HG02610 (cell line): Measurements from ENCODE around the gene MDM2.
"Not testable (repeated sequence)": the region's sequence is repeated elsewhere in the genome, so short reads cannot be mapped to it uniquely, and the experiment has no call there.

ENCODE experiments used
- ATAC-seq: cut with Tn5 transposase; IDR thresholded peaks from one replicate; pipeline ENCODE4 v1.9.1; 2021; ENCODE audit warnings: mild to moderate bottlenecking, moderate library complexity; ENCODE audit not compliant: unreplicated experiment

Gene MDM2

DNA sequence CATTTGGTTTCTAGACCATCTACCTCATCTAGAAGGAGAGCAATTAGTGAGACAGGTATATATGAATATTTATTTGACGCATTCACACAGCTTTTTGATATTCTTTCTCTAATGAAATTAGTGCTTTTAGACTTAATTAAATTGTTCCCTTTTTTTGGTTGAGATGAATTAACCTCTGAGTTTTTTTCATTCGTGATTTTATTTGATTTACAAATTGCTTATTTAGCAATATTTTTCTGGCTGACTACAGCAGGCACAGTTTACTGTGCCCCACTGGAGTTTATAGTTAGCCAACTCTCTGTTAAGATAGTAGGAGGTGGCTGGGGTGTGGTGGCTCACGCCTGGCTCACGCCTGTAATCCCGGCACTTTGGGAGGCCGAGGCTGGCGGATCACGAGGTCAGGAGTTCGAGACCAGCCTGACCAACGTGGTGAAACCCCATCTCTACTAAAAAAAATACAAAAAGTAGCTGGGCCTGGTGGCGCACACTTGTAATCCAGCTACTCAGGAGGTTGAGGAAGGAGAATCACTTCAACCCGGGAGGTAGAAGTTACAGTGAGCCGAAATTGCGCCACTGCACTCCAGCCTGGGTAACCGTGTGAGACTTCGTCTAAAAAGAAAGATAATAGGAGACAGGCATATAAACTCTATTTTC lies 16.7 kb downstream of the MDM2 start:
- no peak for ATAC-seq

DNA sequence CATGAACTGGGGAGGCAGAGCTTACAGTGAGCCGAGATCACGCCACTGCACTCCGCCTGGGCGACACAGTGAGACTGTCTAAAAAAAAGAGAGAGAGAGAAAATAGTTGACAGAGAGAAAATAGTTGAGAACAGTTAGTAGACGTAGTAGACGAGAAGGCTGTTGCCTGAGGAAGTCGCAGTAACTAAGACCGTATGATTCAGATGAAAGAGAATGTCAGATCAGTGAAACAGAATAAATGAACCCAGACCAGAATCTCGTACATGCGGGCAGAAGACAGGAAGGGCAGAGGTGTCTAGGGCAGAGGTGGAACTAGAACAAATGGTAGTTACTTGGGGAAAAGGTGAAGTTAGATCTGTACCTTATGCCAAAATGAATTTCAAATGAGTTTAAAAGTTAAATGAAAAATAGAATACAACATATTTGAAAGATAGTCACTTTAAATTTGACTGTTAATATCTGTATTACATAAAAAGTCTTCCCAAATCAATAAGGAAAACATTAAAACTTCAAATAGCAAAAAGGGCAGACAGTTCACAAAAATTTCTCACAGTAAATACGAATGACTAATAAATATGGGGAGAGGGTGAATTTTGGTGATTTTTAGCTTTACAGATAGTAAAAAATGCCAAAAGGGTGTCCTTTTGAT lies 17.7 kb downstream of the MDM2 start:
- ATAC-seq, result no peak

GRCh38 chr12:68827895-68828671 lies 20.1 kb downstream of the MDM2 start:
- no peak for ATAC-seq

GRCh38 chr12:68828672-68829068 lies 20.7 kb downstream of the MDM2 start:
- no peak for ATAC-seq

- no peak for ATAC-seq
Observed at GRCh38 chr12:68831272-68831671, 23.3 kb downstream of the MDM2 start.

GRCh38 chr12:68831751-68832503 lies 23.9 kb downstream of the MDM2 start:
- ATAC-seq, result no peak

GRCh38 chr12:68832504-68832867 lies 24.5 kb downstream of the MDM2 start:
- no peak for ATAC-seq

DNA sequence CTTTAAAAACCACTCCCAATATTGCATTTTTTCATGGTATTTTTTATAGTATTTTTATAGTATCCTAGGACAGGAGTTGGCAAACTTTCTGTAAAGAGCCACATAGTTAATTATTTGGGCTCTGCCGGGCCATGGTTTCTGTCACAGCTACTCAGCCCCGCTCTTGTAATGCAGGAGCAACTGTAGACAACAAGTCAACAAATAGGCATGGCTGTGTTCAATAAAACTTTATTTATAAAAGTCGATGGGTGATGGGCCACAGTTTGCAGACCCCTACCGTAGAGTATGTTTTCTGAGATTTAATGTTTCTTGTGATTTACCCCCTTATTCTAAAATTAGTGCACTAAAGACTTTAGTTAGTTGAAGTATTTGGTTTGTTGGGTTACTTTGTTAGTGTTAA lies 25.5 kb downstream of the MDM2 start:
- ATAC-seq, result no peak

- ATAC-seq, result no peak
Observed at GRCh38 chr12:68835333-68835908, 27.4 kb downstream of the MDM2 start.

GRCh38 chr12:68837215-68837614 lies 29.2 kb downstream of the MDM2 start:
- no peak for ATAC-seq

GRCh38 chr12:68838046-68838886 lies 30.3 kb downstream of the MDM2 start:
- ATAC-seq, result no peak

- ATAC-seq, result no peak
Observed at GRCh38 chr12:68839183-68840147, 31.5 kb downstream of the MDM2 start.

DNA sequence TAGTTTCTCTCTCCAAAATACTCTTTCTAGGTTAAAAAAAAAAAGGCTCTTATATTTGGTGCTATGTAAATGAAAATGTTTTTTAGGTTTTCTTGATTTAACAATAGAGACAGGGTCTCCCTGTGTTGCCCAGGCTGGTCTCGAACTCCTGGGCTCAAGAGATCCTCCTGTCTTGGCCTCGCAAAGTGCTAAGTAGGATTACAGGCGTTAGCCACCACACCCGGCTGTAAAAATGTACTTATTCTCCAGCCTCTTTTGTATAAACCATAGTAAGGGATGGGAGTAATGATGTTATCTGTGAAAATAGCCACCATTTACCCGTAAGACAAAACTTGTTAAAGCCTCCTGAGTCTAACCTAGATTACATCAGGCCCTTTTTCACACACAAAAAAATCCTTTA lies 33.2 kb downstream of the MDM2 start:
- not testable (repeated sequence) for ATAC-seq

GRCh38 chr12:68841717-68842116 lies 33.7 kb downstream of the MDM2 start:
- ATAC-seq, result no peak

DNA sequence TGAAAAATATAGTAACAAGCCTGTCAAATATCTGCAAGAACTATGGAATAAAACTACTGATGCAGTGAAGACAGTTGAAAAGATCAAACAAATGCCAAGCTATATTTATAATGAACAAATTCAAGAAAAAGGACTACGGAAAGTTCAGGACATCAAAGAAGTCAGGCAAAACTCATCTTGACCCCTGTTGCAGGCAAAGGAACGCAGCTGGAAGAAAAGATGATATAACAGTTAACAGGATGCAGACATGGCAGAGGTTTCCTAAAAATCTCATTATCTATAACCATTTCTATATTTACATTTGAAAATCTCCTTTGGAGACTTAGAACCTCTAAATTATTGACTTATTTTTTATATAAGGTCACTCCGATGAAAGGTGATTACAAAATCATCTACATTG lies 34.1 kb downstream of the MDM2 start:
- no peak for ATAC-seq

- ATAC-seq, result no peak
Observed at GRCh38 chr12:68842784-68843567, 35.0 kb downstream of the MDM2 start.

DNA sequence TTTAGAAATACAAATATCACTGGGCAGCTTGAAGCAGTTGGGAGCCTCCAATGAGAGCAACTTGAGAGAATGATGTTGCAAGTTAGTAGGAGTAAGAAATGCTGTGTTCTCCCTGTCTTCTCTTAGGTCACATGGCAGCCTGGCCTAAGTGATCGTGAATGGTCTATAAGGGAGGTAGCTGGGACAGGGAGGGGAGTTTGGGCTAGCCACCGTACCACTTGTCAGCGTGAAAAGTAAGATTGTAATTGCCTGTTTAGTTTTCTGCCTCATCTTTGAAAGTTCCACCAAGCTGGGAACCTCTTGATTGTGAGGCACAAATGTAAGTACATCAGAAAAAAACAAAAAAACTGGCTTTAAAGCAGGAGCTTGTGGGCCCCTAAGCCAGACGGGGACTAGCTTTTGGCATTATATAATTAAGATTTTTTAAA lies 36.4 kb downstream of the MDM2 start:
- ATAC-seq, result no peak
